ENCODE data around the gene SPATA2. TPM values are rescaled to one million over a fixed set of nuclear protein-coding genes. Genes with fewer than 3 reads are reported as not detected.
"Not testable (repeated sequence)": the region's sequence is repeated elsewhere in the genome, so short reads cannot be mapped to it uniquely, and the experiment has no call there.

Gene SPATA2
- total RNA-seq, 1 donor from 2014 or later: 8.0 TPM

- no peak for DNase-seq (ENCODE audit: missing footprints)
- peak; percentile 74 for ATAC-seq
- intact Hi-C loops (cut with DNase I): loop anchor here (2.0 to 5.0 kb wide), 3 partner anchors 17 to 97 kb away; partner anchors contain the start of gene SLC9A8
Observed at GRCh38 chr20:49909499-49910339, 5.6 kb downstream of the SPATA2 start.

DNA sequence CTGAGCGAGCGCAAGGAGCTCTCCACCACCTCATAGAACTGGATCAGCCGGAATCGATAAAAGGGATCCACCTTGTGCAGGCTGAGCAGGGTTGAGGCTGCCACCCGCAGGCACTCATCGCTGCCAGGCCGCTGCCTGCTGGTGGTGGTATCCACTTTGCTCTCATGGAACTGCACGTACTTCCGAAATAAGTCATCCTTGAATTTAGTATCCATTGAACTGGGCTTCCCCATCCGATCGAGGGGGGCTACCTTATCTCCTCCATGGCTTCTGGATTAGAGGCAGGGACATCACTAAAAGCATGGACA is 7.1 kb downstream of the SPATA2 start:
- ATAC-seq (no peak), DNase-seq (ENCODE audit: missing footprints) (no peak)
- intact Hi-C loops (cut with DNase I): no loop called here

- ATAC-seq: peak; percentile 43
- intact Hi-C loops (cut with DNase I): no loop called here
- DNase-seq (ENCODE audit: missing footprints): no peak
Observed at GRCh38 chr20:49907405-49908257, 7.7 kb downstream of the SPATA2 start.

GRCh38 chr20:49906615-49907154 is 8.6 kb downstream of the SPATA2 start:
- ATAC-seq (no peak), DNase-seq (ENCODE audit: missing footprints) (no peak)
- intact Hi-C loops (cut with DNase I): no loop called here

- ATAC-seq (no peak), DNase-seq (ENCODE audit: missing footprints) (no peak)
- intact Hi-C loops (cut with DNase I): no loop called here
Observed at GRCh38 chr20:49906101-49906604, 9.2 kb downstream of the SPATA2 start.

DNA sequence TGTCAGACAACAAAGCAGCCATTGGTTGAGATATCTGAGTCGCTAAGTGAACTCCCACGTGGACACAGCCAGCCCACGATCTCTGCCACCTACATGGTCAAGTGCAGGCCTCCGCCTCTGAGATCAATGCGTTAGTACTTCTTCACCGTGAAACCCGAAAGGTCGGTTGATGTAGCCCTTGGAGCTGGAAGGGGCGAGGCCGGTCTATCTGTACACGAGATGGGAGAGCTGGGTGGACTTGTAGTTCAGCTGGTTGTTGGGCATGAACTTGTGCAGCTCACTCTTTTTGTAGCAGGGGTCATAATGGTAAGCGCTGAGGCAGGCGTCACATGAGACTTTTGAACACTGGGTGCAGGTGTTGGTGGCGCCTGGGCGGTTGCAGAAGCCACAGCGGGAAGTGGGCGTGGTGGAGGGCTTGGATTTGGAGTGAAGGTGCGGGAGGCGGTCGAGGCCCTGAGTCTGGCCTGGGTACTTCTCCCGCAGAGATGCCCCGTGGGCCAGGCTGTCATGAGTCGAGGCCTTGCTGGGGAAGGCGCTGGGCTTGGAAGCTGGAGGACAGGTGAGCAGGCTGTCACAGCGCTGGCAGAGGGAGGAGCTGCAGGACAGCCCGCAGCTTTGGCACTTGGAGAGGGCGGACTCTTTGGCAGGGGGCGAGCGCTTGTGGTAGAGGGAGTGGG is 9.8 kb downstream of the SPATA2 start:
- intact Hi-C loops (cut with DNase I): no loop called here
- ATAC-seq: no peak

GRCh38 chr20:49904440-49905214 is 10.7 kb downstream of the SPATA2 start:
- intact Hi-C loops (cut with DNase I): no loop called here
- ATAC-seq: no peak
- DNase-seq (ENCODE audit: missing footprints): no peak

More for the DNA sequence above, 9.8 kb downstream of the SPATA2 start:
- DNase-seq (ENCODE audit: missing footprints): no peak

- ATAC-seq: no peak
- intact Hi-C loops (cut with DNase I): no loop called here
- no peak for DNase-seq (ENCODE audit: missing footprints)
Observed at GRCh38 chr20:49901588-49901987, 13.7 kb downstream of the SPATA2 start.

DNA sequence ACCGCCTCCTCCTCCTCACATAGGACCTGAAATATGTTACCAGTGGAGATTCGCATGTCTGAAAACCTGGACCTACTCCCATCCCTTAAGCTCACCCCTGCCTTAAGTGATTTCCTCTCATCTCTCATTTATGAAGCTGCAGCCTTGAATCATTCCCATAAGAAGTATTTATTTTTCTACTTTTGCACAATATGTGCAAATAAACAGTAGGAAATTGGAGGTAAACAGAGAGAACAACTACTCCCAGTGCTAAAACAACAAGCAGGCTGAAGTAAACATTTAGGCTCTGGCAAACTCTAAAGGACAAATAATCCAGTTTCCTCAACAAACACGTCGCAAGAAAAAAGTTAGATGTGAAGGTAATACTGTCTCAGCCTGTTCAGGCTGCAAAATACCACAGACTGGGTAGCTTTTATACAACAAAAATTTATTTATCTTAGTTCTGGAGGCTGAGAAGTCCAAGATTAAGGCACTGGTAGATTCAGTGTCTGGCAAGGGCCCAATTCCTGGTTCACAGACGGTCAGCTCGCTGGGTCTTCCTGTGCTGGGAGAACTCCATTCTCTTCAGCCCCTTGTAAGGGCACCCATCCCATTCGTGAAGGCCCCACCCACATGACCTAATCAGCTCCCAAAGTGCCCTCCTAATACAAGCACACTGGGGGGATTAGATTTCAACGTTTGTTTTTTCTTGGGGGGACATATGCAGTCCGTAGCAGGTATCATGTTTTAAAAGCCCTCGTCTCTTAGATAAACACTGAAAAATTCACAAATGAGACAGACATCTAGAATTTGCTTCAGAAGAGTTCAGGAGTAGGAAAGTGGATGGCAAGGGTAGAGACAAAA is 15.6 kb downstream of the SPATA2 start:
- ATAC-seq (no peak), DNase-seq (ENCODE audit: missing footprints) (no peak)
- intact Hi-C loops (cut with DNase I): no loop called here

- no peak for ATAC-seq
- intact Hi-C loops (cut with DNase I): no loop called here
Observed at GRCh38 chr20:49896204-49896603, 19.1 kb downstream of the SPATA2 start.

DNA sequence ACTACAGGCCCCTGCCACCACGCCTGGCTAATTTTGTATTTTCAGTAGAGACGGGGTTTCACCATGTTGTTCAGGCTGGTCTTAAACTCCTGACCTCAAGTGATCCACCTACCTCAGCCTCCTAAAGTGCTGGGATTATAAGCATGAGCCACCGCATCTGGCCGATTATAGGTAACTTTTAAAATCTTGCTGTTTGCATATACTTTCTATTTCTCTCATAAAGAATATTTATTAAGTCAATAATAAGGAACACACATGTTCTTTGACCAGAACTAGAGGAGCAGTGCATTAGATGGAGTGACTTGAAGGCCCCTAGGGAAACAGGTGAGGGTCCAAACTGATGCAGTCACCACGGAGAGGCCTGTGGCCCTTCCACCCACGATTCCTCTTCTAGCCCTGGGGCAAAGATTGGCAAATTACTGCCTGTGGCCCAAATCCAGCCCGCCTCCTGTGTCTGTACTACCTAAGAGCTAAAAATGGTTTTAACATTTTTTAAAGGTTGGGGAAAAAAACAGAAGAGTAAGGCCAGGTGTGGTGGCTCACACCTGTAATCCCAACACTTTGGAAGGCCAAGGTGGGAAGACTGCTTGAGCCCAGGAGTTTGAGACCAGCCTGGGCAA is 19.7 kb downstream of the SPATA2 start:
- intact Hi-C loops (cut with DNase I); ATAC-seq: not testable (repeated sequence)

More at GRCh38 chr20:49896204-49896603, 19.1 kb downstream of the SPATA2 start:
- no peak for DNase-seq (ENCODE audit: missing footprints)

GRCh38 chr20:49894073-49894470 is 21.3 kb downstream of the SPATA2 start:
- peak; percentile 53 for DNase-seq (ENCODE audit: missing footprints)
- ATAC-seq: no peak
- intact Hi-C loops (cut with DNase I): no loop called here

More for the DNA sequence above, 19.7 kb downstream of the SPATA2 start:
- not testable (repeated sequence) for DNase-seq (ENCODE audit: missing footprints)

DNA sequence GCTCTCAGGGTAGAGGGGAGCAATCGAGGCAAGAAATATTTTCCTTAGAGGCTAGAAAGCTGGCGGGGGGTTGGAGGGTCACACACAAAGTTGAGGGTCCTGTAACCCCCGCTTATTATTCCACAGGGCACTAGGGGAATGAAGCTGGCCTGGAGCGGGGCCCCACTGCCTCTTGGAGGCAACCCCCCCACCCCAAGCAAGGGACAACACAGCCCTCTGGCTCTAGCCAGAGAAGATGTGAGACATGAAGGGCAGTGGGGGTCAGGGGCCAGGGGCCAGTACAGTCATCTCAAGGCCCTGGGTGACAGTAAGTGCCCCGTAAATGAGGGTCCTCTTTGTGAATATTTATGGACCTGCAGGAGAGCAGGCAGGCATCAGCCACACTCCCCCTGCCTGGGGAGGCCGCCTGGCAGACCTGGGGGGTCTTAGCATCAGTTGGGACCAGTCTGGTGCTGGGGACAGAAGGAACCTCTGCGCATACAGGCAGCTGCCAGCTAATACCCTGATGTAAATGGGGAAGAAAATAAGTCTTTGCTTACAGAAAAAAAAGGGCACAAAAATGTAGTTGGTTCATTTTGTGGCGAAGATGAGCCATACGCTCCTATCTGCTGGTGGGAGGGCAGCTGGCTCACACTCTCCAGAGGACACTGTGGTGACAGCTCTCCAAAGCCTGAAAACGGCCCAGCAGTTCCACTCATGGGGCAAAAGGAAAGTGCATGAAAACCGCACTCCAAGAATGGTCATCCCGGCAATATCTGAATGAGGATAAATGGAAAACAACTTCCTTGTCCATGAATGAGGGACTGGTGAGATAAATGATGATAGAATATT is 21.9 kb downstream of the SPATA2 start:
- DNase-seq (ENCODE audit: missing footprints) (peak; percentile 33), ATAC-seq (peak; percentile 33)
- intact Hi-C loops (cut with DNase I): loop anchor here (2.0 kb wide), 1 partner anchor 17 kb away; no protein-coding TSS in a partner anchor

GRCh38 chr20:49892817-49893216 is 22.5 kb downstream of the SPATA2 start:
- peak; percentile 89 for ATAC-seq
- intact Hi-C loops (cut with DNase I): loop anchor here (2.0 kb wide), 1 partner anchor 18 kb away; no protein-coding TSS in a partner anchor
- DNase-seq (ENCODE audit: missing footprints): peak; percentile 68

- peak; percentile 66 for DNase-seq (ENCODE audit: missing footprints)
- peak; percentile 11 for ATAC-seq
Observed at GRCh38 chr20:49892260-49892659, 23.1 kb downstream of the SPATA2 start.

More at GRCh38 chr20:49892260-49892659, 23.1 kb downstream of the SPATA2 start:
- intact Hi-C loops (cut with DNase I): loop anchor here (2.0 kb wide), 1 partner anchor 19 kb away; no protein-coding TSS in a partner anchor
